ENCODE results near the gene OSMR. TPM values are rescaled to one million over a fixed set of nuclear protein-coding genes. Genes with fewer than 3 reads are reported as not detected.

The OSMR gene
- total RNA-seq, 1 experiment from 2014 or later = 82.4 TPM

GRCh38 chr5:38906503-38906902, 60.7 kb downstream of the OSMR start:
- in situ Hi-C loops (cut with HindIII; ENCODE audit: low pct_unique_long_range_greater_than_20kb, low sequenced_read_pairs) = no loop called here
- Histone ChIP-seq H3K36me3 (ENCODE audit: control insufficient read depth, insufficient read depth, low read length) (peaks cover 21% of the 10 kb centered on the region), H3K27ac (ENCODE audit: low read length) (no peak overlapping the region), H3K27me3 (ENCODE audit: control insufficient read depth, insufficient read depth, low read length) (no peaks in the 10 kb centered on the region), H3K4me1 (ENCODE audit: control insufficient read depth, insufficient read depth, low read length) (no peaks in the 10 kb centered on the region), H3K9me3 (ENCODE audit: control insufficient read depth, insufficient read depth, low read depth, low read length) (no peaks in the 10 kb centered on the region), H3K4me3 (ENCODE audit: low read depth in 2 of 2, low read length in 2 of 2) (no peak overlapping the region)
- BruUV-seq (replicated peaks) = no TSS peak
- intact Hi-C loops (cut with micrococcal nuclease; ENCODE audit: unreplicated experiment) = no loop called here
- ATAC-seq (no peak), DNase-seq (ENCODE audit: low read depth, low spot score) (no peak)
- CTCF ChIA-PET = interaction anchor here (0.6 kb wide), 1 partner anchor 96 kb away, joined by 5 read pairs; no protein-coding TSS in a partner anchor
- TF ChIP-seq REST (IDR thresholded peaks at IDR 0.05; ENCODE audit: insufficient read depth in 1 of 2, low read depth in 2 of 2, low read length in 1 of 2) (no peak), TCF7L2 (IDR thresholded peaks at IDR 0.05; ENCODE audit: low read depth, low read length) (no peak), SIN3A (IDR thresholded peaks at IDR 0.05; ENCODE audit: borderline replicate concordance, insufficient read depth, low read depth, low read length) (no peak), CTCF (IDR thresholded peaks at IDR 0.05) (no peak), POLR2AphosphoS5 (IDR thresholded peaks at IDR 0.05; ENCODE audit: low read depth, low read length) (no peak)
- POLR2A ChIA-PET = no interaction called here

- H3K27me3 ChIP-seq (ENCODE audit: control insufficient read depth, insufficient read depth, low read length) = no peaks in the 10 kb centered on the region
- no peak overlapping the region for H3K27ac ChIP-seq (ENCODE audit: low read length)
- TF ChIP-seq POLR2AphosphoS5 (IDR thresholded peaks at IDR 0.05; ENCODE audit: low read depth, low read length) (no peak), TCF7L2 (IDR thresholded peaks at IDR 0.05; ENCODE audit: low read depth, low read length) (no peak), CTCF (IDR thresholded peaks at IDR 0.05) (no peak), SIN3A (IDR thresholded peaks at IDR 0.05; ENCODE audit: borderline replicate concordance, insufficient read depth, low read depth, low read length) (no peak), REST (IDR thresholded peaks at IDR 0.05; ENCODE audit: insufficient read depth in 1 of 2, low read depth in 2 of 2, low read length in 1 of 2) (no peak)
- intact Hi-C loops (cut with micrococcal nuclease; ENCODE audit: unreplicated experiment) = no loop called here
- POLR2A ChIA-PET = no interaction called here
- CTCF ChIA-PET = no interaction called here
- in situ Hi-C loops (cut with HindIII; ENCODE audit: low pct_unique_long_range_greater_than_20kb, low sequenced_read_pairs) = no loop called here
- no TSS peak for BruUV-seq (replicated peaks)
- H3K36me3 ChIP-seq (ENCODE audit: control insufficient read depth, insufficient read depth, low read length) = peaks cover under 1% of the 10 kb centered on the region; the same call in 1 of the 2 replicates
- no peak for ATAC-seq
- DNase-seq (ENCODE audit: low read depth, low spot score) = no peak
- no peak overlapping the region for H3K4me3 ChIP-seq (ENCODE audit: low read depth in 2 of 2, low read length in 2 of 2)
- no peaks in the 10 kb centered on the region for H3K9me3 ChIP-seq (ENCODE audit: control insufficient read depth, insufficient read depth, low read depth, low read length)
- no peaks in the 10 kb centered on the region for H3K4me1 ChIP-seq (ENCODE audit: control insufficient read depth, insufficient read depth, low read length)
Observed at GRCh38 chr5:38911933-38912332, 66.1 kb downstream of the OSMR start.
